HPDE6-E6E7 (cell line): Measurements from ENCODE around the gene EML1.

ENCODE experiments used
- DNase-seq: peaks from one replicate; pipeline ENCODE4 v3.0.0; 2011; ENCODE audit warnings: missing footprints; ENCODE audit errors: extremely low spot score

The EML1 gene

DNA sequence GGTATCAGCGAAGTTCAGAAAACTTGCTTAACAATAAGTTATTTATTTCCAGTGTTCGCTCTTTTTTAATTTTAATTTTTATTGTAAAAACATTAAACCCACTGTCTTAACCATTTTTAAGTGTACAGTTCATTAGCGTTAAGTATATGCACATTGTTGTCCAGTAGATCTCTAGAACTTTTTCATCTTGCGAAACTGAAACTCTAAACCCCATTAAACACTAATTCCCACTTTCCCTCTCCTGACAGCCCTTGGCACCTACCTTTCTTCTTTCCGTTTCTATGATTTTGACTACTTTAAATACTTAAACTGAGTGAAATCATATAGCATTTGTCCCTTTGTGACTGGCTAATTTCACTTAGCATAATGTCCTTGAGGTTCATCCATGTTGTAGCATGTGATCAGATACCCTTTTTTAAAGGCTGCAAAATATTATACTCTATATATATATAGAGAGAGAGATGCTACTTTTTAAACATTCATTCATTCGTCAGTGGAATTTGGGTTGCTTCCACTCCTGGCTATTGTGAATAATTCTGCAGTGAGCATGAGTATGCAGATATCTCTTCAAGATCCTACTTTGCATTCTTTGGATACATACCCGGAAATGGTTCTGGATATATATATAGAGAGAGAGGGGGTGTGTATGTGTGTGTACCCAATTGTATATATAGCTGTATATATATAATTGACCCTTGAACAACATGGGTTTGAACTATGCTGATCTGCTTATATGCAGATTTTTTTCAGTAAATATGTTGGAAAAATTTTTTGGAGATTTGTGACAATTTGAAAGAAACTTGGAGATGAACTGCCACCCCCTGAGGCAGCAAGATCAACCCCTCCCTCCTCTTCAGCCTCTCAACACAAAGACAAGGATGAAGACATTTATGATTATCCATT, 197.3 kb downstream of the EML1 start:
- DNase-seq: no peak

DNA sequence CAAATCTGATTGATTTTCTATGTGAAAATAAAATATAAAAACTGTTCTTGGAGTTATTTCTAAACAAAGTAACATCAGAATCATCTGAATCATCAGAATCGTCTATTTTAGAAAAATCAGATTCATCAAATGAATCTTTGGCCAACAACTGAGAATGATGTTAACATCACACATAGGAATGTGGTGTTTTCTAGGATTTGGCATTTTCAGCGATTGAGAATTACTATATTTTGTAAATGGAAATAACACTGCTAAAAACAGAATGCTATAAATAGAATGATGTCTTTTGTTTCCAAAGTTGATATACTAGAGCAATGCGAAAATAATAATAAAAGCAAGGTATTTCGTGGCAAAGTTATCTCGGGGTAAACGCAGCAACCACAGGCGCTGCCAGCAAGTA, 198.1 kb downstream of the EML1 start:
- no peak for DNase-seq
